Germinal center (tissue), 1 donor: ENCODE results near the gene ZSWIM5.
"Not testable (repeated sequence)": the region's sequence is repeated elsewhere in the genome, so short reads cannot be mapped to it uniquely, and the experiment has no call there.

ENCODE experiments used
- DNase-seq: peaks from one replicate; pipeline ENCODE4 v3.0.0; 2012; ENCODE audit warnings: mixed read lengths, low spot score

Gene ZSWIM5

DNA sequence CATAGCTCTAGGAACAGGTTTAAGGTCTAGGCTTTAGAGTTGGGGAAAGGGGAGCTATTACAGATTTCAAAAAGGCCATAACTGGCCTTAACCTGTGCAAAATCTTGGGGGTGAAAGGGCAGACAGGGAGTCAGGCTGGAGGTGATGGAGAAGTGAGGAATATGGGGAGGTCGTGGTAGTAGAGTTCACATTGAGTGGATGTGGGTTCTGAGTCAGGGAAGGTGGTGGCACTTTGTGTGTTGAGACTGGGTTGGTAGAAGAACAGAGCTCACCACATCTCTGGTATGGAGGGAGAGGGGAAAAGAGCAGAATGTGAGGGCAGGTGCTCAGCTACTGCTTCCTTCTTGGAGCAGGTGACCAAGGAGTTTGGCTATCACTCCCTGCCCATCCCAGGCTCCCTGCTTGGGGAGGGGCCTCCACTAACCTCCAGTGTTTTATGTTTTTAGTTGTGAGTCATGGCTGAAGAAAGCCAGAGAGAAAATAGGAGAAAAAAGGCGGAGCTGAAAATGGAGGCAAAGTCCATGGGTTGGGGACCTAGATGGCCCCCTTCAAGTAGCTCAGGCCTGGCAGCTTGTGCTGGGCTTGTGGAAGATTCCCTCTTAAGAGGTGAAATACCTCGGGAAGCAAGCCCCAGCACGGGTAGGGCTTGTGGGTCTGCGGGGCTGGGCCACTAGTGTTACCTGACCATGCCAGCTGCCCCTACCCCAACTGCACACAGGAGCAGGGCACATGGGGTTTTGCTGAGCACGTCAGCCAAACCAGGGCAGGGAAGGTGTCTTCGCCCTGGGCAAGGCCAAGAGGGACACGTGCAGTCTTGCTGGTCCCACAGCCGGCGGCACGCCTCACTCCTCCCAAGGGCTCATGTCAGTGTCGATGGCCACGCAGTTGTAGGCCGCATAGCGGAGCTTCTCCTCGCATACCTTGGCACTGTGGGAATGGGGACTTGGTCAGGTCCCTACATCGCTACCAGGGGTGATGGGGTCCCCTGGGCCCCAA, 203.5 kb downstream of the ZSWIM5 start:
- no peak for DNase-seq

DNA sequence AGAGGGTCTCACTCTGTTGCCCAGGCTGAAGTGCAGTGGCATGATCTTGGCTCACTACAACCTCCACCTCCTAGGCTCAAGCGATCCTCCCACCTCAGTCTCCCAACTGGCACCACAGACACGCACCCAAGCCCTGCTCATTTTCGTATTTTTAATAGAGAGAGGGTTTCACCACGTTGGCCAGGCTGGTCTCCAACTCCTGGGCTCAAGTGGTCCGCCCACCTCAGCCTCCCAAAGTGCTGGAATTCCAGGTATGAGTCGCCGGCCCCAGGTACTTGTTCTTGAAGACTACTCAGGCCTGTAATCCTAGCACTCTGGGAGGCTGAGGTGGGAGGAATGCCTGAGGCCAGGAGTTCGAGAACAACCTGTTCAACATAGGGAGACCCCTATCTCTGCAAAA, 204.8 kb downstream of the ZSWIM5 start:
- DNase-seq, result not testable (repeated sequence)

DNA sequence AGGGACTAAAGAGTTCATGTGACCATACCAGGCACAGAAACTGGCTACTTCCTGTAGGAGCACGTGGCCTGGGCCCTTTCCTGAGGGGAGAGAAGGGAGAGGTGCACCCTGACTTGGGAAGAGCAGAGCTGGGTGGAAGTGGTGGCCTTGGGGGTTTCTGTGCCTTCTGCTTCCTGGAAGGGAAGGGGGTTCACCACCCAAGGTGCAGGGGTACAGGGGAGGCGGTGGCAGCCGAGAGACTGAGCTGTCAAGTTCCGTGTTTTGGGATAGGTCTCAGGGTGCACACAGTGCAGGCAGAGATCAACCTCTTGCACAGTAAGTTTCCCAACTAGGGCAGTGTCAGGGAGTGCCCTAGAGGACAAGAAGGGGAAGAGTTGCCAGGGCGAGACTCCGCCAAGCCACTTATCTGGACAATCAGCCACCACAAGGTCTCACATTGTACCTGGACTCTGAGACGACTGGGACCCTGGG, 205.4 kb downstream of the ZSWIM5 start:
- no peak for DNase-seq

DNA sequence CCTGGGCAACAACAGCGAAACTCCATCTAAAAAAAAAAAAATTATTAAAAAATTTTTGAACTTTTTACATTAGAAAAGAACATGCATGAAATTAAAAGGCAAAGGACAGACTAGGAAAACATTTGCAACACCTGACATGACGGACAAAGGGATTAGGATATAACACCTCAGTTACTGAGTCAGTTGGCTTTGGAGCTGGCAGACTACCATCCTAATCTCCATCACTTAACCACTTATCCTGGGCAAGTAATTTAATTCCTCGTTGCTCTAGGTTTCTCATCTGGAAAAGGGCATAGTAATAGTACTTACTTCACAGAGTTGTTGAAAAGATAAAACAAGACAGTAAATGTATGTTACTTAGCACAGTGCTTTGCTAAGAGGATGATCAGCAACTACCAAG, 207.2 kb downstream of the ZSWIM5 start:
- no peak for DNase-seq

DNA sequence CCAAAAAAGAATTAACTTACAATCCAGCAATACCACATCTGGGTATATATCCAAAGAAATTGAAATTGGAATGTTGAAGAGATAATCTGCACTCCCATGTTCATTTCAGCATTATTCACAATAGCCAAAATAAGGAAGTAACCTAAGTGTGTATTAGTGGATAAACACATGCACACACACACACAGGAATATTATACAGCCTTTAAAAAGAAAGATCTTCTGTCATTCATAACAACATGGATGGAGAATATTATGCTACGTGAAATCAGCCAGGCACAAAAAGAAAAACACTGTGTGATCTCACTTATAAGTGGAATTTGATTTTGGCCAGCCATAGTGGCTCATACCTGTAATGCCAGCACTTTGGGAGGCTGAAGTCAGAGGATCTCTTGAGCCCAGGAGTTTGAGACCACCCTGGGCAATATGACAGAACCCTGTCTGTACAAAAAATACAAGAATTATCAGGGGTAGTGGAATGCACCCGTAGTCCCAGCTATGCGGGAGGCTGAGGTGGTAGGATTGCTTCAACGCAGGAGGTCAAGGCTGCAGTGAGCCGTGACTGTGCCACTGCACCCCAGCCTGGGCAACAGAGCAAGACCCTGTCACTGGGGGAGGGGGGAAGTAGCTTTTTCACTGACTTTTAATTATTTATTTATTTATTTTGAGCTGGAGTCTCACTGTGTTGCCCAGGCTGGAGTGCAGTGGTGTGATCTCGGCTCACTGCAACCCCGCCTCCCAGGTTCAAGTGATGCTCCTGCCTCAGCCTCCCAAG, 210.8 kb downstream of the ZSWIM5 start:
- DNase-seq, result no peak

DNA sequence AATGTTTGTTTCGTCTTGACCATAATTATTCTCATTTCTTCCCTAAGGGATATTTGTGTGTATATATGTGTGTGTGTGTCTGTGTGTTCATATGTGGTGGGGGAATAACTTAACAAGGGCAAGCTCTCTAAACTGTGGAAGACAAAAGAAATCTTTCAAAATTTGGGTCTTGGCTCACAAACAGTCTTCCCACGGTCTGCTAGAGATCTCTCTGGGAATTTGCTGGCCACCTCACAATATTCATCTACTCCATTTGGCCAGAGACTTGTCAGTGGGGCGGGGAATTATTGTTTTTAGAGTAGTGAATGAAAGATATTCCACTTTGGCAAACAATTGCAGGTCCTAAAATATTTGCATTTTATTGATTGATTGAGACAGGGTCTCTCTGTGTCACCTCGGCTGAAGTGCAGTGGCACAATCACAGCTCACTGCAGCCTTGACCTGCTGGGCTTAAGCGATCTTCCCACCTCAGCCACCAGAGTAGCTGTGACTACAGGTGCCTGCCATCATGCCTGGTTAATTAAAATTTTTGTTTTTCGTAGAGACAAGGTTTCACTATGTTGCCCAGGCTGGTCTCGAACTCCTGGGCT, 212.0 kb downstream of the ZSWIM5 start:
- DNase-seq, result no peak

DNA sequence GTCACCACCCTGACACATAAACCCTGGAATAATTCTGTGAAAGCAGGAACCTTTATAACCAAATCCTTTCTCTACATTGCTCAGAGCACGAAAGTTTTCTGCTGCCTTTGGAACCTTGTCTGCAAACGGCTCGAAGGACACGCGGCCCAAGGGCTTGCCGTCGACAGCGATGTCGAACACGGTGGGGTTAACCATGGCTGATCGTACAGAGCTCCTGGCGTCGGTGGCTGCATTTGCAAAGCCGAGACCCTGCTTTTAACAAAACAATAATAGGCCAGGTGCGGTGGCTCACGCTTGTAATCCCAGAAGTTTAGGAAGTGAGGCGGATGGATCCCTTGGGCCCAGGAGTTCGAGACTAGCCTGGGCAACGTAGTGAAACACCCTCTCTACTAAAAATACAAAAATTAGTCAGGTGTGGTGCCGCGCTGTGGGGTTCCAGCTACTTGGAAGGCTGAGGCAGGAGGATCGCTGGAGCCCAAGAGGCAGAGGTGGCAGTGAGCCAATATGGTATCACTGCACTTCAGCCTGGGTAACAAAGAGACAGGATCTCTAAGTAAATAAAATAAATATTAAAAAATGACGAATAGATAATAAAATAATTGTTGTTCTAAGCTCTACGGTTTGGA, 217.8 kb downstream of the ZSWIM5 start:
- DNase-seq, result no peak

DNA sequence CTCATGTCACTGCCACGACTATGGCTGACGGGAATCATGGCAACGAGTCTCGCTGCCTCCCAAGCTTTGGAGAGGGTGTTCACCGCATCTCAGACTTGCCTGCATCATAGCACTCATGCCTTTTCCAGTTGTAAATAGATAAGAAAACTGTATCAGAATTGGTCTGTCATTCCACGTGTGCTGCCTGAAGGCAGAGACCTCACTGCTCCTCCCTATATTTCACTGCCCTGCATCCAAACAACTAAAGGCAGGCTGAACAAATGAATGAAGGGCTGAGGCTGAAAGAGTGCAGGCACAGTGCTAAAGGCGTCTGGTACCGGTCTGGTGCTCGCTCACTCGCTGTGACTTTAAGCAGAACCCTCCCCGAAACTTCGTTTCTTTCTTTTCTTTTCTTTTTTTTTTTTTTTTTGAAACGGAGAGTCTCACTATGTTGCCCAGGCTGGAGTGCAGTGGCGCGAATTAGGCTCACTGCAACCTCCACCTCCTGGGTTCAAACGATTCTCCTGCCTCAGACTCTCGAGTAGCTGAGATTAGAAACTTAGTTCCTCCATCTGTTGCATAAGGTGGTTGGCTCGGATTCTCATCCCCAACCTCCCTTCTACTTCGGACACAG, 220.6 kb downstream of the ZSWIM5 start:
- no peak for DNase-seq

DNA sequence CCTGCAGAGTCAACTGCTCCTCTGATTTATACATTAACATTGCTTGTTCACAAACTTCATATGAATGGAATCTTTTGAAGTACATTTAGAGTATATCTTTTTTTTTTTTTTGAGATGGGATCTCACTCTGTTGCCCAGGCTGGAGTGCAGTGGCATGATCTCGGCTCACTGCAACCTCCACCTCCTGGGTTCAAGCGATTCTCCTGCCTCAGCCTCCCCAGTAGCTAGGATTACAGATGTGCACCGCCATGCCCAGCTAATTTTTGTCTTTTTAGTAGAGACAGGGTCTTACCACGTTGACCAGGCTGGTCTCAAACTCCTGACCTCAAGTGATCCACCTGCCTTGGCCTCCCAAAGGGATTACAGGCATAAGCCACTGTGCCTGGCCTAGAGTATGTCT, 229.0 kb downstream of the ZSWIM5 start:
- DNase-seq, result not testable (repeated sequence)

DNA sequence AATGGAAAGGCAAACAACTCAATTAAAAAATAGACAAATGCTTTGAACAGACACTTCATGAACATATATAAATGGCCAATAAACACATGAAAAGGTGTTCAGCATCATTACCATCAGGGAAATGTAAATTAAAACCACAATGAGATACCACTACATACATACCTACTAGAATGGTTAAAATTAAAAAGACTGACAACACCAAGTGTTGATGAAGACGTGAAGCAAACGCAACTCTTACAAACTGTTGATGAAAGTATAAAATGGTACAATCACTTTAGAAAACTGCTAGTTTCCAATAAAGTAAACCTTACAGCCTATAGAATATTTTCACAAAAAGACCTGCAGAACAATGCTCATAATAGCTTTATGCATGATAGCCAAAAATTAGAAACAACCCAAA, 230.2 kb downstream of the ZSWIM5 start:
- DNase-seq, result no peak

DNA sequence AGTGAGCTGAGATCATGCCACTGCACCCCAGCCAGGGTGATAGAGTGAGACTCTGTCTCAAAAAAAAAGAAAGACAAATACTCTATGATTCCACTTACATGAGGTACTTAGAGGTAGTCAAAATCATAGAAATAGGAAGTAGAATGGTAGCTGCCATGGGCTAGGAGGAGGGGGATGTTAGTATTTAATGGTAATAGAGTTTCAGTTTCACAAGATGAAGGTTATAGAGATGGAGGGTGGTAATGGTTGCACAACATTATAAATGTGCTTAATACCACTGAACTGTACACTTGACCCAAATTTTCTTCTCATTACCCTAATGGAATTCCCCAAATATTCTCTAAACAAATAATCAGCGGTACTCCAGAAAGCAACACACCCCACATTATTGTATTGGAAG, 232.8 kb downstream of the ZSWIM5 start:
- DNase-seq, result peak; percentile 9

DNA sequence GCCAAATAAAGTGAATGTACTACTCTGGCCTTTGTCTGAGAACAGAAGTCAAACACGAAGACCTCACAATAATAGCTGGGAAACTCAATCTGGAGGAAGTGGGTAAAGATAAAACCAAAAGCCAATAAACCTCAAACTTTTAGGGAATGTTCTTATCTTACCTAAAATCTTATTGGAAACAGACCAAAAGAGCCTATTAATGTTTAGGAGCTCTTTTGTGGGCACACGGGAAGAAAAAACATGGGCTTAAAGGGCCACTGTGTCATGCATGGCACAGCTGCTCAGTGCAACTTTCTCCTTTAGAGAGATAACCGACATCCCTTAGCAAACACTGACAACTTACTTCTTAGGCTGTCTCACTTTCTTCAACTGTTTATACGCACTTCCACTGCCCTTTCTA, 236.1 kb downstream of the ZSWIM5 start:
- no peak for DNase-seq
